NB4 (cell line): ENCODE data around the gene TOX3.

Experiments used
- DNase-seq: peaks from one replicate; pipeline ENCODE4 v3.0.0; 2010; ENCODE audit warnings: low read depth
- H3K4me3 ChIP-seq: one replicate; pipeline ENCODE4 v1.5.1; 2011; ENCODE audit warnings: mild to moderate bottlenecking, low read depth, low read length, moderate library complexity
- CTCF ChIP-seq: IDR thresholded peaks from one replicate; pipeline ENCODE4 v1.5.1; 2012; ENCODE audit warnings: low read depth, low read length
- MAX ChIP-seq: IDR thresholded peaks from 2 replicates; pipeline ENCODE4 v1.6.1; 2011; ENCODE audit warnings: low read depth, low read length
- MYC ChIP-seq: IDR thresholded peaks from 2 replicates; pipeline ENCODE4 v1.6.1; 2011; ENCODE audit warnings: low read depth, low read length
- POLR2A ChIP-seq: IDR thresholded peaks from 2 replicates; pipeline ENCODE4 v1.6.1; 2011; ENCODE audit warnings: mild to moderate bottlenecking; ENCODE audit not compliant: insufficient read length; ENCODE audit errors: extremely low read depth

The TOX3 gene

GRCh38 chr16:52538511-52538910 is 8.4 kb downstream of the TOX3 start:
- H3K4me3 ChIP-seq = no peak overlapping the region
- TF ChIP-seq POLR2A = no peak
- DNase-seq = no peak

GRCh38 chr16:52537516-52537915 is 9.4 kb downstream of the TOX3 start:
- TF ChIP-seq CTCF (no peak), MAX (no peak), MYC (no peak), POLR2A (no peak)
- DNase-seq = no peak

GRCh38 chr16:52535076-52535475 is 11.9 kb downstream of the TOX3 start:
- no peak overlapping the region for H3K4me3 ChIP-seq
- no peak for DNase-seq
- TF ChIP-seq MYC (no peak), MAX (no peak), CTCF (no peak), POLR2A (no peak)

More at GRCh38 chr16:52537516-52537915, 9.4 kb downstream of the TOX3 start:
- H3K4me3 ChIP-seq = no peak overlapping the region

- H3K4me3 ChIP-seq = no peak overlapping the region
- no peak for DNase-seq
- TF ChIP-seq MYC (no peak), MAX (no peak), POLR2A (no peak), CTCF (no peak)
Measured at GRCh38 chr16:52533296-52533695, 13.6 kb downstream of the TOX3 start.

- H3K4me3 ChIP-seq = no peak overlapping the region
- DNase-seq = no peak
- TF ChIP-seq MYC = no peak
- TF ChIP-seq MAX = no peak
- no peak for TF ChIP-seq POLR2A
- TF ChIP-seq CTCF = no peak
Measured at GRCh38 chr16:52532384-52532783, 14.6 kb downstream of the TOX3 start.

GRCh38 chr16:52529226-52529625 is 17.7 kb downstream of the TOX3 start:
- H3K4me3 ChIP-seq = no peak overlapping the region
- TF ChIP-seq MAX (no peak), POLR2A (no peak), MYC (no peak), CTCF (no peak)
- DNase-seq = no peak
